IMR-90 (cell line): Measurements from ENCODE around the gene PHC3. TPM values are rescaled to one million over a fixed set of nuclear protein-coding genes. Genes with fewer than 3 reads are reported as not detected.

Experiments used
- ATAC-seq: fragments of 200-7000 bp; cut with Tn5 transposase; 2 replicates; pipeline ENCODE4 v1.9.1; 2020; ENCODE audit warnings: low read depth, mild to moderate bottlenecking, moderate library complexity
- BruUV-seq: library from RNA; stranded (reverse); fragments of 400-500 nt; replicated peaks from 2 replicates; lab custom pipeline; 2021; lab: Mats Ljungman, UMichigan
- CTCF ChIA-PET: fragments of 300-600 bp; formaldehyde crosslinking; extraction: SDS; loops from one replicate; lab custom pipeline; 2021; ENCODE audit warnings: antibody characterized with exemption; lab: Yijun Ruan, JAX
- POLR2A ChIA-PET: fragments of 300-600 bp; sonication (Branson Sonifier 250); formaldehyde crosslinking; loops from one replicate; lab custom pipeline; 2022; ENCODE audit warnings: antibody characterized with exemption; ENCODE audit not compliant: unreplicated experiment; lab: Charles Lee
- DNase-seq: peaks from one replicate; pipeline ENCODE4 v3.0.0; 2013
- H2AFZ ChIP-seq: replicated peaks from 2 replicates; pipeline ENCODE3; 2013; ENCODE audit warnings: low read length, mild to moderate bottlenecking; ENCODE audit not compliant: poor library complexity
- H2AK5ac ChIP-seq: 2 replicates; pipeline ENCODE4 v1.6.1; 2013; ENCODE audit warnings: low read depth, low read length, inconsistent platforms
- H2AK9ac ChIP-seq: replicated peaks from 2 replicates; pipeline ENCODE3; 2013; ENCODE audit warnings: mild to moderate bottlenecking, low read depth, low read length, moderate library complexity; ENCODE audit not compliant: poor library complexity
- H2BK120ac ChIP-seq: 2 replicates; pipeline ENCODE4 v1.6.1; 2013; ENCODE audit warnings: low read depth, low read length, inconsistent platforms
- H2BK15ac ChIP-seq: 3 replicates; pipeline ENCODE4 v1.6.1; 2013; ENCODE audit warnings: low read depth, low read length, inconsistent platforms
- H2BK20ac ChIP-seq: 2 replicates; pipeline ENCODE4 v1.6.1; 2013; ENCODE audit warnings: low read depth, mild to moderate bottlenecking, inconsistent platforms, low read length, moderate library complexity
- H2BK5ac ChIP-seq: 2 replicates; pipeline ENCODE4 v1.6.1; 2013; ENCODE audit warnings: mild to moderate bottlenecking, low read depth, low read length, inconsistent platforms; ENCODE audit not compliant: poor library complexity, severe bottlenecking
- H3K14ac ChIP-seq: replicated peaks from 2 replicates; pipeline ENCODE4 v1.6.1; 2013; ENCODE audit warnings: low read depth, low read length, inconsistent platforms
- H3K18ac ChIP-seq: 2 replicates; pipeline ENCODE4 v1.6.1; 2013; ENCODE audit warnings: low read depth, low read length, control low read depth
- H3K23ac ChIP-seq: 2 replicates; pipeline ENCODE4 v1.6.1; 2013; ENCODE audit warnings: low read depth, low read length, inconsistent platforms
- H3K27ac ChIP-seq: 2 replicates; pipeline ENCODE4 v1.5.1; 2013; ENCODE audit warnings: mild to moderate bottlenecking, control low read depth, low read length; ENCODE audit not compliant: insufficient read depth
- H3K27me3 ChIP-seq: 2 replicates; pipeline ENCODE4 v1.6.1; 2013; ENCODE audit warnings: low read length; ENCODE audit not compliant: control insufficient read depth, insufficient read depth
- H3K36me3 ChIP-seq: 2 replicates; pipeline ENCODE4 v1.6.1; 2013; ENCODE audit warnings: low read length, mixed read lengths; ENCODE audit not compliant: control insufficient read depth, insufficient read depth
- H3K4ac ChIP-seq: 2 replicates; pipeline ENCODE4 v1.6.1; 2013; ENCODE audit warnings: low read depth, low read length, inconsistent platforms
- H3K4me1 ChIP-seq: 2 replicates; pipeline ENCODE4 v1.6.1; 2013; ENCODE audit warnings: low read length, mixed read lengths; ENCODE audit not compliant: control insufficient read depth, insufficient read depth
- H3K4me2 ChIP-seq: 2 replicates; pipeline ENCODE4 v1.6.1; 2013; ENCODE audit warnings: low read depth, mild to moderate bottlenecking, control low read depth, low read length, moderate library complexity
- H3K4me3 ChIP-seq: 2 replicates; pipeline ENCODE4 v1.5.1; 2013; ENCODE audit warnings: low read depth, mild to moderate bottlenecking, control low read depth, low read length, moderate library complexity; ENCODE audit not compliant: insufficient read depth
- H3K56ac ChIP-seq: 2 replicates; pipeline ENCODE4 v1.6.1; 2013; ENCODE audit warnings: low read length, inconsistent platforms; ENCODE audit not compliant: insufficient read depth; ENCODE audit errors: extremely low read depth
- H3K79me1 ChIP-seq, 2 experiments: 2 replicates each; pipeline ENCODE4 v1.6.1; 2013; ENCODE audit warnings: low read length in 2 of 2, inconsistent platforms in 1 of 2, low read depth in 1 of 2
- H3K9ac ChIP-seq: 2 replicates; pipeline ENCODE4 v1.6.1; 2013; ENCODE audit warnings: low read depth, low read length, control low read depth
- H3K9me1 ChIP-seq: 2 replicates; pipeline ENCODE4 v1.6.1; 2013; ENCODE audit warnings: low read length, inconsistent platforms; ENCODE audit not compliant: insufficient read depth
- H3K9me3 ChIP-seq: 2 replicates; pipeline ENCODE4 v1.6.1; 2013; ENCODE audit warnings: low read length; ENCODE audit not compliant: control insufficient read depth, insufficient read depth
- H4K20me1 ChIP-seq: 2 replicates; pipeline ENCODE4 v1.6.1; 2013; ENCODE audit warnings: low read length, inconsistent platforms; ENCODE audit not compliant: insufficient read depth
- H4K5ac ChIP-seq: 2 replicates; pipeline ENCODE4 v1.6.1; 2013; ENCODE audit warnings: mild to moderate bottlenecking, low read depth, low read length, control low read depth
- H4K8ac ChIP-seq, 2 experiments: 2 replicates each; pipeline ENCODE4 v1.6.1; 2013; ENCODE audit warnings: low read depth in 2 of 2, low read length in 2 of 2, control low read depth in 1 of 2, inconsistent platforms in 1 of 2
- H4K91ac ChIP-seq: 2 replicates; pipeline ENCODE4 v1.6.1; 2013; ENCODE audit warnings: low read depth, low read length, inconsistent platforms; ENCODE audit not compliant: insufficient read depth
- BHLHE40 ChIP-seq: fragments of 150-350 bp; IDR thresholded peaks from 2 replicates; pipeline ENCODE4 v1.6.1; 2016; ENCODE audit warnings: mild to moderate bottlenecking, low read depth, low read length
- CEBPB ChIP-seq: IDR thresholded peaks from 2 replicates; pipeline ENCODE4 v1.6.1; 2012; ENCODE audit warnings: low read depth, low read length, improper control_type of control experiment
- CHD1 ChIP-seq: IDR thresholded peaks from 2 replicates; pipeline ENCODE4 v1.6.1; 2012; ENCODE audit warnings: low read depth, low read length, improper control_type of control experiment
- CTCF ChIP-seq: conservative IDR thresholded peaks from 2 replicates; pipeline ENCODE4 v1.5.1; 2012; ENCODE audit warnings: mild to moderate bottlenecking, low read depth, low read length, improper control_type of control experiment
- MAFK ChIP-seq: IDR thresholded peaks from 2 replicates; pipeline ENCODE4 v1.6.1; 2012; ENCODE audit warnings: low read depth, low read length, improper control_type of control experiment
- MAZ ChIP-seq: IDR thresholded peaks from 2 replicates; pipeline ENCODE4 v1.6.1; 2012; ENCODE audit warnings: low read depth, mild to moderate bottlenecking, low read length, improper control_type of control experiment, moderate library complexity, borderline replicate concordance
- NFE2L2 ChIP-seq: fragments of 150-350 bp; IDR thresholded peaks from 2 replicates; pipeline ENCODE4 v1.6.1; 2016; ENCODE audit warnings: low read depth, mild to moderate bottlenecking, low read length
- RAD21 ChIP-seq: IDR thresholded peaks from 2 replicates; pipeline ENCODE4 v1.6.1; 2012; ENCODE audit warnings: low read length, improper control_type of control experiment
- RFX5 ChIP-seq: IDR thresholded peaks from 2 replicates; pipeline ENCODE4 v1.8.0; 2012; ENCODE audit warnings: low read depth, mild to moderate bottlenecking, low read length, moderate library complexity
- SMC3 ChIP-seq: fragments of 150-350 bp; IDR thresholded peaks from 2 replicates; pipeline ENCODE4 v1.6.1; 2016; ENCODE audit warnings: low read depth, mild to moderate bottlenecking, antibody characterized with exemption, low read length, moderate library complexity
- whole genome bisulfite sequencing, 2 experiments: methylation state at CpG; one replicate each; pipeline versions ENCODE4 v1.1.5 to v1.1.7; 2013; ENCODE audit warnings: missing lambda C conversion rate in 2 of 2; ENCODE audit not compliant: insufficient read length in 1 of 2; ENCODE audit errors: extremely low coverage in 2 of 2; 5-methylcytosine and 5-hydroxymethylcytosine counted together
- dilution Hi-C: fragments of 300-500 bp; cut with HindIII; formaldehyde crosslinking; loops from one replicate; pipeline ENCODE4 v1.14.3; 2018; ENCODE audit warnings: low sequenced_read_pairs; ENCODE audit not compliant: unreplicated experiment
- in situ Hi-C: fragments of 300-500 bp; cut with MboI; formaldehyde crosslinking; loops from 3 replicates; pipeline ENCODE4 v1.14.3; 2019; ENCODE audit warnings: low sequenced_read_pairs, inconsistent platforms, mixed read lengths
- intact Hi-C: fragments of 100-400 bp; cut with micrococcal nuclease; formaldehyde crosslinking; loops from 2 replicates; pipeline ENCODE4 v1.10.0; 2022
- polyA plus RNA-seq, 3 experiments: library from polyadenylated mRNA; depleted of rRNA; stranded (reverse); fragments of >200 nt; gene quantifications; 2 replicates each; pipeline ENCODE4 v1.2.3, GENCODE V29; 2012; ENCODE audit warnings: low replicate concordance in 1 of 3
- total RNA-seq: library from RNA; depleted of rRNA; stranded (reverse); fragments of >200 nt; gene quantifications from 2 replicates; pipeline ENCODE4 v1.2.3, GENCODE V29; 2012
- TF ChIP-seq, protein P1 (sequence below): fragments of 150-350 bp; IDR thresholded peaks from 2 replicates; pipeline ENCODE4 v1.6.1; 2017; ENCODE audit warnings: mild to moderate bottlenecking, antibody characterized with exemption, low read length, low read depth

PHC3 gene
- total and polyA plus RNA-seq, 2 of the 4 experiments (the other 2 are of a cell fraction), result 18.3 to 26.3 TPM

DNA sequence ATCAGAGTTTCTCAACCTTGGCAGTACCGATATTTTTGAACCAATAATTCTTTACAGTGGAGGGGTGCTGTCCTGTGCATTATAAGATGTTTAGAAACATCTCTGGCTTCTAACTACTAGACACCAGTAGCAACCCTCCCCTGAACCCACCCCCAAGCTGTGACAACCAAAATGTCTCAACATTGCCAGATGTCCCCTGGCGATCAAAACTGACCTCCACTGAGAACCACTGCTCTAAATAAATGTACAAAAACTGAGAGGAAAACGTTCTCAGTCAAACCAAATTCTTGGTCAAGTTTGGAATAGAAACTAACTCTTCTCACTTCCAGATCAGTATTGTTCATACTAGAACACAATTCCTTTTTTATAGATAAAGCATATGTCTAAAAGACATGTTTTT is 85.2 kb downstream of the PHC3 start:
- Histone ChIP-seq H3K4ac (no peak overlapping the region), H2AFZ (no peak overlapping the region), H3K9me3 (no peaks in the 10 kb centered on the region), H2BK15ac (no peak overlapping the region), H3K4me3 (no peak overlapping the region), H3K14ac (no peak overlapping the region), H2AK9ac (no peak overlapping the region), H3K18ac (no peak overlapping the region), H2BK120ac (no peak overlapping the region), H3K27ac (no peak overlapping the region), H2BK20ac (no peak overlapping the region), H3K36me3 (peaks cover 31% of the 10 kb centered on the region), H3K4me1 (no peaks in the 10 kb centered on the region), H4K20me1 (no peaks in the 10 kb centered on the region), H3K9me1 (no peaks in the 10 kb centered on the region), H4K91ac (no peak overlapping the region), H3K56ac (0 out of 2 replicates have a peak overlapping the region, but pooled peaks have one; percentile 3), H4K5ac (no peak overlapping the region), H3K4me2 (no peak overlapping the region), H3K23ac (no peak overlapping the region), H3K79me1 (peaks cover 2 to 9% of the 10 kb centered on the region in 2 experiments; a peak in 2 of 4 replicates), H4K8ac (no peak overlapping the region), H2AK5ac (no peak overlapping the region), H3K9ac (no peak overlapping the region), H3K27me3 (no peaks in the 10 kb centered on the region), H2BK5ac (no peak overlapping the region)
- in situ Hi-C loops, result no loop called here
- ChIA-PET CTCF (no interaction called here), POLR2A (no interaction called here)
- ATAC-seq (no peak), DNase-seq (no peak)
- WGBS, 2 experiments, result no CpG with 5 or more reads among the region's 3 CpGs
- intact Hi-C loops, result loop anchor here (5.0 to 10.0 kb wide), 2 partner anchors 104 to 232 kb away; partner anchors contain the start of gene LRRC31
- BruUV-seq, result no TSS peak
- dilution Hi-C loops, result no loop called here
- TF ChIP-seq CHD1 (no peak), BHLHE40 (no peak), RFX5 (no peak), SMC3 (no peak), RAD21 (no peak), MAFK (no peak), MAZ (no peak), CTCF (no peak), NFE2L2 (no peak), CEBPB (no peak)
- TF ChIP-seq, protein P1, sequence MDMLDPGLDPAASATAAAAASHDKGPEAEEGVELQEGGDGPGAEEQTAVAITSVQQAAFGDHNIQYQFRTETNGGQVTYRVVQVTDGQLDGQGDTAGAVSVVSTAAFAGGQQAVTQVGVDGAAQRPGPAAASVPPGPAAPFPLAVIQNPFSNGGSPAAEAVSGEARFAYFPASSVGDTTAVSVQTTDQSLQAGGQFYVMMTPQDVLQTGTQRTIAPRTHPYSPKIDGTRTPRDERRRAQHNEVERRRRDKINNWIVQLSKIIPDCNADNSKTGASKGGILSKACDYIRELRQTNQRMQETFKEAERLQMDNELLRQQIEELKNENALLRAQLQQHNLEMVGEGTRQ, result no peak
